ENCODE measurements around the gene LRGUK. TPM values are rescaled to one million over a fixed set of nuclear protein-coding genes. Genes with fewer than 3 reads are reported as not detected.

LRGUK gene
- total RNA-seq, 1 experiment from 2014 or later, result 1.9 TPM

GRCh38 chr7:134081695-134082094, 45.4 kb upstream of the LRGUK start:
- no peak for TF ChIP-seq CREB1 (CRISPR knock-in tag; IDR thresholded peaks at IDR 0.05)
- no peak for TF ChIP-seq FOXJ3 (CRISPR knock-in tag; IDR thresholded peaks at IDR 0.05; ENCODE audit: borderline replicate concordance)
- TF ChIP-seq IRF2 (CRISPR knock-in tag; IDR thresholded peaks at IDR 0.05; ENCODE audit: borderline replicate concordance, low read depth), result no peak
- no peak for TF ChIP-seq ZBTB21 (CRISPR knock-in tag; IDR thresholded peaks at IDR 0.05; ENCODE audit: borderline replicate concordance)
- TF ChIP-seq, protein P1, sequence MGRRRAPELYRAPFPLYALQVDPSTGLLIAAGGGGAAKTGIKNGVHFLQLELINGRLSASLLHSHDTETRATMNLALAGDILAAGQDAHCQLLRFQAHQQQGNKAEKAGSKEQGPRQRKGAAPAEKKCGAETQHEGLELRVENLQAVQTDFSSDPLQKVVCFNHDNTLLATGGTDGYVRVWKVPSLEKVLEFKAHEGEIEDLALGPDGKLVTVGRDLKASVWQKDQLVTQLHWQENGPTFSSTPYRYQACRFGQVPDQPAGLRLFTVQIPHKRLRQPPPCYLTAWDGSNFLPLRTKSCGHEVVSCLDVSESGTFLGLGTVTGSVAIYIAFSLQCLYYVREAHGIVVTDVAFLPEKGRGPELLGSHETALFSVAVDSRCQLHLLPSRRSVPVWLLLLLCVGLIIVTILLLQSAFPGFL (CRISPR knock-in tag; IDR thresholded peaks at IDR 0.05; ENCODE audit: borderline replicate concordance), result no peak
- TF ChIP-seq ZNF138 (CRISPR knock-in tag; conservative IDR thresholded peaks at IDR 0.05), result no peak
- no peak for TF ChIP-seq NR1H2 (CRISPR knock-in tag; IDR thresholded peaks at IDR 0.05)
- no peak for TF ChIP-seq ETV6 (CRISPR knock-in tag; IDR thresholded peaks at IDR 0.05)
- no peak for TF ChIP-seq ZNF396 (CRISPR knock-in tag; IDR thresholded peaks at IDR 0.05; ENCODE audit: borderline replicate concordance)
- TF ChIP-seq, protein P2, sequence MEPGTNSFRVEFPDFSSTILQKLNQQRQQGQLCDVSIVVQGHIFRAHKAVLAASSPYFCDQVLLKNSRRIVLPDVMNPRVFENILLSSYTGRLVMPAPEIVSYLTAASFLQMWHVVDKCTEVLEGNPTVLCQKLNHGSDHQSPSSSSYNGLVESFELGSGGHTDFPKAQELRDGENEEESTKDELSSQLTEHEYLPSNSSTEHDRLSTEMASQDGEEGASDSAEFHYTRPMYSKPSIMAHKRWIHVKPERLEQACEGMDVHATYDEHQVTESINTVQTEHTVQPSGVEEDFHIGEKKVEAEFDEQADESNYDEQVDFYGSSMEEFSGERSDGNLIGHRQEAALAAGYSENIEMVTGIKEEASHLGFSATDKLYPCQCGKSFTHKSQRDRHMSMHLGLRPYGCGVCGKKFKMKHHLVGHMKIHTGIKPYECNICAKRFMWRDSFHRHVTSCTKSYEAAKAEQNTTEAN (CRISPR knock-in tag; IDR thresholded peaks at IDR 0.05), result no peak
- TF ChIP-seq FOXK1 (CRISPR knock-in tag; IDR thresholded peaks at IDR 0.05), result no peak
- no peak for TF ChIP-seq FOXP4 (CRISPR knock-in tag; IDR thresholded peaks at IDR 0.05)
- no peak for TF ChIP-seq ZNF121 (CRISPR knock-in tag; IDR thresholded peaks at IDR 0.05)
- no peak for TF ChIP-seq RELA (CRISPR knock-in tag; IDR thresholded peaks at IDR 0.05; ENCODE audit: borderline replicate concordance)
- CTCF ChIA-PET, result no interaction called here

GRCh38 chr7:134083766-134084487, 43.2 kb upstream of the LRGUK start:
- ChIA-PET POLR2A (no interaction called here), CTCF (no interaction called here)
- DNase-seq (ENCODE audit: low spot score) (no peak), ATAC-seq (no peak)
- Mint-ChIP-seq H3K4me1 (peaks cover 5% of the 10 kb centered on the region), H3K27me3 (ENCODE audit: low read depth) (no peaks in the 10 kb centered on the region), H3K27ac (no peak overlapping the region), H3K4me3 (no peak overlapping the region), H3K36me3 (peaks cover 33% of the 10 kb centered on the region), H3K9me3 (peaks cover 53% of the 10 kb centered on the region)
- TF ChIP-seq, protein P3, sequence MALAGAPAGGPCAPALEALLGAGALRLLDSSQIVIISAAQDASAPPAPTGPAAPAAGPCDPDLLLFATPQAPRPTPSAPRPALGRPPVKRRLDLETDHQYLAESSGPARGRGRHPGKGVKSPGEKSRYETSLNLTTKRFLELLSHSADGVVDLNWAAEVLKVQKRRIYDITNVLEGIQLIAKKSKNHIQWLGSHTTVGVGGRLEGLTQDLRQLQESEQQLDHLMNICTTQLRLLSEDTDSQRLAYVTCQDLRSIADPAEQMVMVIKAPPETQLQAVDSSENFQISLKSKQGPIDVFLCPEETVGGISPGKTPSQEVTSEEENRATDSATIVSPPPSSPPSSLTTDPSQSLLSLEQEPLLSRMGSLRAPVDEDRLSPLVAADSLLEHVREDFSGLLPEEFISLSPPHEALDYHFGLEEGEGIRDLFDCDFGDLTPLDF (CRISPR knock-in tag; IDR thresholded peaks at IDR 0.05), result no peak
- TF ChIP-seq IRF1 (CRISPR knock-in tag; IDR thresholded peaks at IDR 0.05) (no peak), FOXP4 (CRISPR knock-in tag; IDR thresholded peaks at IDR 0.05) (no peak), GRHL2 (CRISPR knock-in tag; IDR thresholded peaks at IDR 0.05; ENCODE audit: insufficient replicate concordance, severe bottlenecking) (no peak), ATF6 (CRISPR knock-in tag; IDR thresholded peaks at IDR 0.05) (no peak)
- TF ChIP-seq, protein P1 (CRISPR knock-in tag; IDR thresholded peaks at IDR 0.05; ENCODE audit: borderline replicate concordance), result no peak
- TF ChIP-seq, protein P4, sequence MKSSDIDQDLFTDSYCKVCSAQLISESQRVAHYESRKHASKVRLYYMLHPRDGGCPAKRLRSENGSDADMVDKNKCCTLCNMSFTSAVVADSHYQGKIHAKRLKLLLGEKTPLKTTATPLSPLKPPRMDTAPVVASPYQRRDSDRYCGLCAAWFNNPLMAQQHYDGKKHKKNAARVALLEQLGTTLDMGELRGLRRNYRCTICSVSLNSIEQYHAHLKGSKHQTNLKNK (CRISPR knock-in tag; IDR thresholded peaks at IDR 0.05), result no peak

More at GRCh38 chr7:134081695-134082094, 45.4 kb upstream of the LRGUK start:
- Mint-ChIP-seq H3K4me3 (no peak overlapping the region), H3K4me1 (peaks cover 8% of the 10 kb centered on the region), H3K36me3 (peaks cover 19% of the 10 kb centered on the region), H3K9me3 (peaks cover 41% of the 10 kb centered on the region), H3K27ac (no peak overlapping the region), H3K27me3 (ENCODE audit: low read depth) (no peaks in the 10 kb centered on the region)
- ATAC-seq, result no peak
- no peak for DNase-seq (ENCODE audit: low spot score)
- POLR2A ChIA-PET, result no interaction called here
